Panc1 (cell line): Measurements from ENCODE around the gene KRT6C.

Experiments
- POLR2AphosphoS5 ChIP-seq: IDR thresholded peaks from 2 replicates; pipeline ENCODE4 v1.6.1; 2012; ENCODE audit warnings: mild to moderate bottlenecking, low read depth, low read length, moderate library complexity
- TCF7L2 ChIP-seq: IDR thresholded peaks from 2 replicates; pipeline ENCODE4 v1.6.1; 2011; ENCODE audit warnings: mild to moderate bottlenecking, low read depth, low read length, inconsistent platforms
- TF ChIP-seq, protein P1 (sequence below): fragments of 450-650 bp; IDR thresholded peaks from 2 replicates; pipeline ENCODE4 v1.5.1; 2017; ENCODE audit warnings: mild to moderate bottlenecking
- TF ChIP-seq, protein P2 (sequence below), 2 experiments: IDR thresholded peaks; 2 replicates each; pipeline ENCODE4 v1.6.1; 2011 to 2012; ENCODE audit warnings: low read depth in 2 of 2, control low read depth in 1 of 2, low read length in 1 of 2, mild to moderate bottlenecking in 1 of 2, moderate library complexity in 1 of 2; ENCODE audit not compliant: insufficient read depth in 1 of 2

GRCh38 chr12:52521568-52522266 lies 48.1 kb upstream of the KRT6C start:
- TF ChIP-seq, protein P1, sequence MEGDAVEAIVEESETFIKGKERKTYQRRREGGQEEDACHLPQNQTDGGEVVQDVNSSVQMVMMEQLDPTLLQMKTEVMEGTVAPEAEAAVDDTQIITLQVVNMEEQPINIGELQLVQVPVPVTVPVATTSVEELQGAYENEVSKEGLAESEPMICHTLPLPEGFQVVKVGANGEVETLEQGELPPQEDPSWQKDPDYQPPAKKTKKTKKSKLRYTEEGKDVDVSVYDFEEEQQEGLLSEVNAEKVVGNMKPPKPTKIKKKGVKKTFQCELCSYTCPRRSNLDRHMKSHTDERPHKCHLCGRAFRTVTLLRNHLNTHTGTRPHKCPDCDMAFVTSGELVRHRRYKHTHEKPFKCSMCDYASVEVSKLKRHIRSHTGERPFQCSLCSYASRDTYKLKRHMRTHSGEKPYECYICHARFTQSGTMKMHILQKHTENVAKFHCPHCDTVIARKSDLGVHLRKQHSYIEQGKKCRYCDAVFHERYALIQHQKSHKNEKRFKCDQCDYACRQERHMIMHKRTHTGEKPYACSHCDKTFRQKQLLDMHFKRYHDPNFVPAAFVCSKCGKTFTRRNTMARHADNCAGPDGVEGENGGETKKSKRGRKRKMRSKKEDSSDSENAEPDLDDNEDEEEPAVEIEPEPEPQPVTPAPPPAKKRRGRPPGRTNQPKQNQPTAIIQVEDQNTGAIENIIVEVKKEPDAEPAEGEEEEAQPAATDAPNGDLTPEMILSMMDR, result no peak
- TF ChIP-seq, protein P2, sequence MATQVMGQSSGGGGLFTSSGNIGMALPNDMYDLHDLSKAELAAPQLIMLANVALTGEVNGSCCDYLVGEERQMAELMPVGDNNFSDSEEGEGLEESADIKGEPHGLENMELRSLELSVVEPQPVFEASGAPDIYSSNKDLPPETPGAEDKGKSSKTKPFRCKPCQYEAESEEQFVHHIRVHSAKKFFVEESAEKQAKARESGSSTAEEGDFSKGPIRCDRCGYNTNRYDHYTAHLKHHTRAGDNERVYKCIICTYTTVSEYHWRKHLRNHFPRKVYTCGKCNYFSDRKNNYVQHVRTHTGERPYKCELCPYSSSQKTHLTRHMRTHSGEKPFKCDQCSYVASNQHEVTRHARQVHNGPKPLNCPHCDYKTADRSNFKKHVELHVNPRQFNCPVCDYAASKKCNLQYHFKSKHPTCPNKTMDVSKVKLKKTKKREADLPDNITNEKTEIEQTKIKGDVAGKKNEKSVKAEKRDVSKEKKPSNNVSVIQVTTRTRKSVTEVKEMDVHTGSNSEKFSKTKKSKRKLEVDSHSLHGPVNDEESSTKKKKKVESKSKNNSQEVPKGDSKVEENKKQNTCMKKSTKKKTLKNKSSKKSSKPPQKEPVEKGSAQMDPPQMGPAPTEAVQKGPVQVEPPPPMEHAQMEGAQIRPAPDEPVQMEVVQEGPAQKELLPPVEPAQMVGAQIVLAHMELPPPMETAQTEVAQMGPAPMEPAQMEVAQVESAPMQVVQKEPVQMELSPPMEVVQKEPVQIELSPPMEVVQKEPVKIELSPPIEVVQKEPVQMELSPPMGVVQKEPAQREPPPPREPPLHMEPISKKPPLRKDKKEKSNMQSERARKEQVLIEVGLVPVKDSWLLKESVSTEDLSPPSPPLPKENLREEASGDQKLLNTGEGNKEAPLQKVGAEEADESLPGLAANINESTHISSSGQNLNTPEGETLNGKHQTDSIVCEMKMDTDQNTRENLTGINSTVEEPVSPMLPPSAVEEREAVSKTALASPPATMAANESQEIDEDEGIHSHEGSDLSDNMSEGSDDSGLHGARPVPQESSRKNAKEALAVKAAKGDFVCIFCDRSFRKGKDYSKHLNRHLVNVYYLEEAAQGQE (IDR thresholded peaks at IDR 0.05; ENCODE audit: insufficient read depth in 1 of 2, low read depth in 2 of 2, low read length in 1 of 2), result no peak
- TF ChIP-seq POLR2AphosphoS5 (no peak), TCF7L2 (no peak)
